ENCODE measurements around the gene TMIGD3. TPM values are rescaled to one million over a fixed set of nuclear protein-coding genes. Genes with fewer than 3 reads are reported as not detected.

Gene TMIGD3
- total RNA-seq, 1 experiment from 2014 or later = not detected

DNA sequence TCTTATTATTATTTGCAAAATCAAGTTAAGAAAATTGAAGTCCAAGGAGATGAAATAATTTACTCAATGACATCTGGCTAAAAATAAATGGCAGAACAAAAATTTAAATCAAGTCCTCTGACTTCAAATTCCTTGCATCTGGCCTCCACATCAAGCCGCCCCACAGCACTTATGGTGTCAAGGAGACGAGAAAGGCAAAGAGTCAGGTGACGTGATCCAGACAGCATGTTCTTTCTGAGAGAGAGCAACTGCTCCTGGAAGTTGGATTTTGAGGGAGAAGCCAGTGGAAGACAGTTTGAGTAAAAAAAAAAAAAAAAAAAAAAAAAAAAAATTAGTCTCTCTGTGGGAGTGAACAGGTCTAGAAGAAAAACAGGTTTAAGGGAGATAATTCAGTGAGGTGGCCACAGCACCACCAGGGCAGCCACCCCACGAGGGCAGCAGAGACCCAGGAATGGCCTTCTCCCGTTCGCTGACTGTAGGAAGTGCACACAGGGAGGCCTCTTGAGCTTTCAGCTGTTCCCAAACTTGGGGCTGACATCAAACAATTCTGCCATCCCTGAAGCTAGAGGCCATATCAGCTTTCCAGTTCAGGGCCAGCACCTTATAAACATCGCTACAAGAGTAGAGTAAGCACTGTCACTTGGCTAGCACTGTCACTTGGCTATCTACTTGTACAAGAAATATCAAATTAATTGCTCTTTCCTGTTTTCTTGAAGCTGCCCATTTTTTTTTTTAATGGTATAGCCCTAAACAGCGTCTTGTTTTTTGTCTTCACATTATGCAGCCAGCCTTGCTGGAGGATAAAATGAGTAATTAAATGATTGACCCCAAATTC is 21.8 kb downstream of the TMIGD3 start:
- in situ Hi-C loops (cut with HindIII; ENCODE audit: low sequenced_read_pairs) = no loop called here

DNA sequence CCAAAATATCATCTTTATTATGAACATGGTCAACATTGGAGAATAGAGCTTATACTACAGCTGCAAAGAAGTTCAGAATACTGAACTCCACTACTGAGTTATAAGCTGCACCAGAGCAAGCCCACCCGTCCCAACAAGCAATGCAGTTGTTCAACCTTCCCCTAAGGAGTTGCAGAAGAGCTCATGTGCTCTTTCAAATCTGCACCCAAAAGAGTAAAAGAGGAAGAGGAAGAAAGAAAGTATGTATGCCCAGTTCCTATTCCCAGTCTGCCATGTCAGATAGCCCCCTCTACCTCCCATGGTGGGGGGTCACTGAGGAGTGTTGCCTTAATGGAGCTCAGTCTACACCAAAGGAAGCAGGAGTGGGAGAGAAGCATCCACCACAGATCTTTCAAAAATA is 22.8 kb downstream of the TMIGD3 start:
- no peak for DNase-seq (ENCODE audit: low spot score)
- in situ Hi-C loops (cut with HindIII; ENCODE audit: low sequenced_read_pairs) = no loop called here

More for the DNA sequence above, 21.8 kb downstream of the TMIGD3 start:
- DNase-seq (ENCODE audit: low spot score) = peak; percentile 43

DNA sequence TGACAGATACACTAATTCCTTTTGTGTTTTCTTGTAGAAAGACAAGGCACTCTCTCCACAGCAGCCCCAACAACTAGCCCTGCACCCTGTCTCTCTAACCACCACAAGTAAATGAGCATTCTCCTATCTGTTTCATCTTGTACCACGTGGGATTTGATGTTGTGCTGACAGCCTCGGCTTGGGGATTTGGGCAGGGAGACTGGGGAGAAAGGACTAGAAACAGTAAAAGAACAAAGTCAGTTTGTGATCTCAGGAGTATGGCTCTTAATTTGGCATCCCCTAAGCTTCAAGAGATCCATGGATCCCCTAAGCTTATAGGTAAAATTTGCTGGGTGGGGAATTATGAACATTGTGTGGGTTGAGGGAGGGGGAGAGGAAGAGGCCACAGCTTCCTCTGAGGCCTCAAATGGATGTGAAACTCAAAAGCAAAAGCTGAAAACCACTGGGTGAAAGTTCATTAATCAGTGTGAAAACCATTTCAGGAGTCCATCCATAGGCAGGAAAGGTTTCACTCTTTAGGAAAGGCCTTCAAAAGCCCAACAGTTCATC is 26.6 kb downstream of the TMIGD3 start:
- in situ Hi-C loops (cut with HindIII; ENCODE audit: low sequenced_read_pairs) = no loop called here
- no peak for DNase-seq (ENCODE audit: low spot score)

GRCh38 chr1:111476214-111476613 is 27.2 kb downstream of the TMIGD3 start:
- no peak for DNase-seq (ENCODE audit: low spot score)
- in situ Hi-C loops (cut with HindIII; ENCODE audit: low sequenced_read_pairs) = no loop called here

- DNase-seq (ENCODE audit: low spot score) = no peak
- in situ Hi-C loops (cut with HindIII; ENCODE audit: low sequenced_read_pairs) = no loop called here
Measured at GRCh38 chr1:111475701-111476100, 27.7 kb downstream of the TMIGD3 start.

GRCh38 chr1:111474521-111474920 is 28.9 kb downstream of the TMIGD3 start:
- in situ Hi-C loops (cut with HindIII; ENCODE audit: low sequenced_read_pairs) = no loop called here
- no peak for DNase-seq (ENCODE audit: low spot score)

DNA sequence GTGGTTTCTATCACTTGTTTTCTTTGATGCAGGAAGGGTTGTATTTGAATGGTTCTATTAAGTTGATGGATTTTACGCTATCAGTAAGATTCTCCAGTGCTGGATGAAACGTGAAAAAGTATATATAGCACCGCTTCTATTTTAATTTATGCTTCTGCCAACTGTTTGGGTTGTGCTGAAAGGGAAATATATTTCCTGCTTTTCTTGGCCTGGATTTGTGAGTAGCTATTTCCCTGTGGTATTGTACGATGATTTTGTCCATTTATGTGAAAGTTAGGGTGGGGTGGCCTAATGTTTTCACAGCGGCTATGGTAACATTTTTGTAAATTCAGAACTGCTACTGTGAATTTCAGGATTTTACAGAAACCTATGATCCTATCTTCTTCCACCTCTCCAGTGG is 29.3 kb downstream of the TMIGD3 start:
- in situ Hi-C loops (cut with HindIII; ENCODE audit: low sequenced_read_pairs) = no loop called here

GRCh38 chr1:111471538-111471937 is 31.9 kb downstream of the TMIGD3 start:
- in situ Hi-C loops (cut with HindIII; ENCODE audit: low sequenced_read_pairs) = no loop called here
- DNase-seq (ENCODE audit: low spot score) = no peak

More for the DNA sequence above, 29.3 kb downstream of the TMIGD3 start:
- DNase-seq (ENCODE audit: low spot score) = no peak

DNA sequence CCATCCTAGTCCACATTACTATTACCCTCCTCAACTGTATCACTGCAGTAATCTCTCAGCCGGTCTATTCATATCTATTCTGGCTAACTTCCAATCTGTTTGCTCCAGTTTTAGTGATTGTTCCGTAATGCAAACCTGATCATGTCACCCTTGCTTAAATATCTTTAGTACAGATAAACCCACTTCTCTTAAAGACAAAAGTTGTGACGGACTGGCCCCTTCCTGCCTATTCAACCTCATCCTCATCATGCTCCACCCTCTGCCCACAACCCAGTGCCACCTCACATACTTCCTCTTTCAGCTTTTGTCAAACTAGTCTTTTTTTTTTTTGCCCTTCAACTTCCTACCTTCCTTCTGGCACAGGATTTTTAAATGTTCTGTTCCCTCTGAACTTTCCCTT is 32.4 kb downstream of the TMIGD3 start:
- in situ Hi-C loops (cut with HindIII; ENCODE audit: low sequenced_read_pairs) = no loop called here
- no peak for DNase-seq (ENCODE audit: low spot score)

DNA sequence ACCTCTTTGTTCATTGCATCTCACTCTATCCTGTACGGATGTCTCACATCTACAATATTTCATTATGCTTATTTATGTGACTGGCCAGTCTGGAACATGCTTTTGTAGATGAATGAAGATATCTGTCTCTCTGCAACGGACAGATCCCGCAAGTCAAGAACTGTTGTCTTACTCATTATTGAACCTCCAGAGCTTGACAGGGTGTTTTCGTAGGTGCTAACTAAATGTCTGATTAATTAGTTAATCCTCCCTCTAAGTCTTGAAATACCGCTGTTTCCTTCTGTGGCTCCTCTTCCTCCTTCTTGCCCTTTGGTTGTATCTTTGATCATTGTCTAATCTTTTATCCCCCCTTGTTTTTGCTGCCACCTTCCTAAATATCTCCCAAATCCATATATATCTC is 32.8 kb downstream of the TMIGD3 start:
- no peak for DNase-seq (ENCODE audit: low spot score)
- in situ Hi-C loops (cut with HindIII; ENCODE audit: low sequenced_read_pairs) = no loop called here

DNA sequence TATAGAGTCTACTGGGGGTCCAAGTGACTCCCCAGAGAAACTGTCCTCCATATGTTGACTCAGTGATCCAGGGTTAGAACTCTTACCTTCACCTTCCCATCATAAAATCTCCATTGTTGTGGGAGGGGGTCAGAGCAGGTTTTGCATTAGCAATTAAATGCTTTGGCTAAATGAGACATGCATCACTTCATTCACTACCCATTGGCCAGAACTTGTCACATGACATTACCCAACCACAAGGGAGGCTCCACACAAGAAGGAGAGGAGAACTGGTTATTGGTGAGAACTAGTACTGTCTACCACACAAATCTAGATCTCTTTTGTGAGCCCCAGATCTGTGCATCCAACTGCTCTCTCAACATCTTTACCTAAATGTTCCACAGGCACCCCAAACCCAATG is 33.9 kb downstream of the TMIGD3 start:
- in situ Hi-C loops (cut with HindIII; ENCODE audit: low sequenced_read_pairs) = no loop called here

DNA sequence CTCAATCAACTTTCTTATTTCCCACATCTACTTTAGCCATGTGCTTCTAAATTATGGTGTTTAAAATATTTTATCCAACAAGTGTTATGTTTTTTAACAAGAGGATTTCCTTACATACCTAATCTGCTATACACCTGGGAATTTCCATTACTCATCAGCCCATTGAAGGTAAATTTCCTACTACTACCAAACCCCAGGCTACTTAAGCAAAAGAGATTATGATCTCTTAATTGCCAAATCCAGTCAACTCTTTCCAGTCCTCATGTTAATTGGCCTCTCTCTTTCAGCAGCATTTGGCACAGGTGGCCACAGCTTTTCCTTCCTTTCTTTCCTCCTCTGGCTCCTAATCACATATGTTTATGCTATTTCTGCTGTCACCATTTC is 34.7 kb downstream of the TMIGD3 start:
- in situ Hi-C loops (cut with HindIII; ENCODE audit: low sequenced_read_pairs) = no loop called here
- no peak for DNase-seq (ENCODE audit: low spot score)

More for the DNA sequence above, 33.9 kb downstream of the TMIGD3 start:
- no peak for DNase-seq (ENCODE audit: low spot score)

DNA sequence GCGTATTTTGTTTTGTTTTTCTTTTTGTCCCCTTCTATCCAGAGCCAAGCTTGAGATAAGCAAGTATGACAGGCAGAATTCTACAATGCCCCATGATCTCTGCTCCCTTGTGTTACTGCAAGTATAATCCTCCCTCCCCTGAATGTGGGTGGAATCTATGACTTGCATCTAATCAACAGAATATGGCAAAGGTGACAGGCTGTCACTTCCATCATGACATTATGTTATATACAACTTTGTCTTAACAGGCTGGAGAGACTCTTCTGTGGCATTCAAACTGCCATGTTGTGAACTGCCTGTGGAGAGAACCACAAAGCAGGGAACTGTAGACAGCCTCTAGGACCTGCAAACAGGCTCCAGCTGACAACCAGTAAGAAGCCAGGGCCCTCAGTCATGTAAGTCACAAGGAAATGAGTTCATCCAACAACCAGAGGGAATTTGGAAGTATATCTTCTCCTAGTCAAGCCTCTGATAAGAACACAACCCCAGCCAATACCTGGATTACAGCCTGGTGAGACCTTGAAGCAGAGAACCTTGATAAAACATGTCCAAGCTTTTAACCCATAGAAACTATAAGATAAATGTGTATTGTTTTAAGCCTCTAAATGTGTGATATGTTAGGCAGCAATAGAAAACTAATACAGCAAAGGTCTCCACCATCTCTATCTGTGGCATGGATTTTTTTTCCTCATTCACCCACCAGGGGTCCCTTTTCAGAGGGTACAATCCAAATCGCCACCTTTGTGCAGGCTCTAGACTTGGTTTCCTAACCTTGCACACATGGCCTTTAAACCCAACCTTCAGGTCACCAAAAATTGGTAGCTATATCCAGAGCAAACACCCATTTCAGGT is 35.3 kb downstream of the TMIGD3 start:
- in situ Hi-C loops (cut with HindIII; ENCODE audit: low sequenced_read_pairs) = no loop called here

DNA sequence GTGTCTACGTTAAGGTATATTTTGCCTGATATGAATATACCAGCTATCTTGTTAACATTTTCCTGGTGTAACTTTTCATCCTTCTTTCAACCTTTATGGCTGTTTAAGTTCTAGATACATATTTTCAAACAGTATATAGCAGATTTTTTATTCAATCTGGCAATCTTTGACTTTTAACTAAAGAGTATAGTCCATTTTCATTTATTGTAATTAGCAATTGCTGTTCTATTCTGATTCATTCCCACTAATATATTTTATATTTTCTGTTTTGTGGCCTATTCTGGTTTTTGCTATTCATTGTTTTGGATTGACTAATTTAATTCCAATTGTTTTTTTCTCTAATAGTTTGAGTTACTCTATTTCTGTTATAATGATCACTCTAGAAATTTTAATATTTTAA is 37.0 kb downstream of the TMIGD3 start:
- in situ Hi-C loops (cut with HindIII; ENCODE audit: low sequenced_read_pairs) = no loop called here
- no peak for DNase-seq (ENCODE audit: low spot score)

More for the DNA sequence above, 35.3 kb downstream of the TMIGD3 start:
- DNase-seq (ENCODE audit: low spot score) = no peak

DNA sequence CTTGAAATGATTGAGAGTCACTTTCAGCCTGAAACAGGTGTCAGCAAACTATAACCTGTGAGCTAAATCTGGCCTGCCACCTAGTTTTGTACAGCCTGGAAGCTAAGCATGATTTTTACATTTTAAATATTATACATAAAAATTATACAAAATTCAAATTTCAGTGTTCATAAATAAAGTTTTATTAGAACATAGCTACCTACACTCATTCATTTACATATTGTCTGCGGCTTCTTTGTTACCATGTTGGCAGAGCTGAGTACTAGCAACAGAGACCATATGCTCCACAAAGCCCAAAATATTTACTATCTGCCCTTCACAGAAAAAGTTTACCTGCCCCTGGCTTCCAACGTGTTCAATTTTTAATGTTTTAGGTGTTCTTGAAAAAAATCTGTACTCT is 37.7 kb downstream of the TMIGD3 start:
- DNase-seq (ENCODE audit: low spot score) = no peak
- in situ Hi-C loops (cut with HindIII; ENCODE audit: low sequenced_read_pairs) = no loop called here

GRCh38 chr1:111463029-111463683 is 40.3 kb downstream of the TMIGD3 start:
- peak; percentile 11 for DNase-seq (ENCODE audit: low spot score)
- in situ Hi-C loops (cut with HindIII; ENCODE audit: low sequenced_read_pairs) = no loop called here

GRCh38 chr1:111462370-111463028 is 40.9 kb downstream of the TMIGD3 start:
- no peak for DNase-seq (ENCODE audit: low spot score)
- in situ Hi-C loops (cut with HindIII; ENCODE audit: low sequenced_read_pairs) = no loop called here

DNA sequence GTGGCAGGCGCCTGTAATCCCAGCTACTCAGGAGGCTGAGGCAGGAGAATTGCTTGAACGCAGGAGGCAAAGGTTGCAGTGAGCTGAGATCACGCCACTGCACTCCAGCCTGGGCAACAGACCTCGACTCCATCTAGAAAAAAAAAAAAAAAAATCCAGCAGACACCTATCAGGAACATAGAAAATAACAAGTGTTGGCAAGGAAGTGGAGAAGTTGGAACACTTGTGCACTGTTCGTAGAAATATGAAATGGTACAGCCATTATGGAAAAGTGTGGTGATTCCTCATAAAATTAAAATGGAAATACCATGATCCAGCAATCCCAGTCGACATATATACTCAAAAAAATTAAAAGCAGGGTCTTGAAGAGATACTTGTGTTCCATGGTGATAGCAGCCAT is 41.7 kb downstream of the TMIGD3 start:
- in situ Hi-C loops (cut with HindIII; ENCODE audit: low sequenced_read_pairs) = no loop called here
- no peak for DNase-seq (ENCODE audit: low spot score)

GRCh38 chr1:111455642-111456031 is 47.8 kb downstream of the TMIGD3 start:
- DNase-seq (ENCODE audit: low spot score) = no peak
- in situ Hi-C loops (cut with HindIII; ENCODE audit: low sequenced_read_pairs) = no loop called here
